ENCODE data around the gene DUS1L.
A peak's percentile ranks its signal among the peaks of the same experiment; 100 is the strongest.

DUS1L gene

GRCh38 chr17:82065638-82066303 is at the start of gene DUS1L:
DUS1L (minus strand) TSS chr17:82065804; CDS start chr17:82065059, 745 bp downstream.
- peak; percentile 66 for DNase-seq

GRCh38 chr17:82114872-82115271 is 49.3 kb upstream of the DUS1L start:
- DNase-seq = peak; percentile 6

GRCh38 chr17:82114447-82114846 is 48.8 kb upstream of the DUS1L start:
- peak; percentile 12 for DNase-seq

- peak; percentile 6 for DNase-seq
These were observed 48.3 kb upstream of the DUS1L start for GRCh38 chr17:82113941-82114340.

GRCh38 chr17:82113422-82113821 is 47.8 kb upstream of the DUS1L start:
- DNase-seq = no peak

GRCh38 chr17:82112914-82113311 is 47.3 kb upstream of the DUS1L start:
- no peak for DNase-seq

GRCh38 chr17:82112181-82112913 is 46.7 kb upstream of the DUS1L start:
- DNase-seq = peak; percentile 4

GRCh38 chr17:82110298-82110697 is 44.7 kb upstream of the DUS1L start:
- no peak for DNase-seq

GRCh38 chr17:82108961-82109475 is 43.4 kb upstream of the DUS1L start:
- peak; percentile 14 for DNase-seq

- DNase-seq = peak; percentile 16
These were observed 42.9 kb upstream of the DUS1L start for GRCh38 chr17:82108496-82108945.

GRCh38 chr17:82108038-82108437 is 42.4 kb upstream of the DUS1L start:
- DNase-seq = peak; percentile 15

GRCh38 chr17:82107341-82107860 is 41.8 kb upstream of the DUS1L start:
- peak; percentile 24 for DNase-seq

- peak; percentile 47 for DNase-seq
These were observed 41.2 kb upstream of the DUS1L start for GRCh38 chr17:82106688-82107305.

- peak; percentile 58 for DNase-seq
These were observed 40.5 kb upstream of the DUS1L start for GRCh38 chr17:82105882-82106687.

- peak; percentile 23 for DNase-seq
These were observed 39.8 kb upstream of the DUS1L start for GRCh38 chr17:82105417-82105881.

GRCh38 chr17:82104797-82105416 is 39.3 kb upstream of the DUS1L start:
- DNase-seq = no peak

- DNase-seq = peak; percentile 77
These were observed 38.2 kb upstream of the DUS1L start for GRCh38 chr17:82103553-82104451.

- no peak for DNase-seq
These were observed 36.4 kb upstream of the DUS1L start for GRCh38 chr17:82101767-82102679.

- no peak for DNase-seq
These were observed 35.7 kb upstream of the DUS1L start for GRCh38 chr17:82101301-82101715.
